Right lobe of liver (tissue), 6 donors: ENCODE data around the gene ARHGAP30. TPM values are rescaled to one million over a fixed set of nuclear protein-coding genes. Genes with fewer than 3 reads are reported as not detected.

Experiments
- ATAC-seq, 4 donors: fragments of 200-7000 bp; cut with Tn5 transposase; one replicate each; pipeline ENCODE4 v1.9.1; 2020; ENCODE audit warnings: mild to moderate bottlenecking in 4 of 4, moderate library complexity in 4 of 4
- DNase-seq, 3 donors: peaks; one replicate each; pipeline ENCODE4 v3.0.0-alpha.2; 2020
- H3K27ac ChIP-seq, 3 donors: fragments of 200-600 bp; one replicate each; pipeline ENCODE4 v1.8.0; 2022
- H3K27me3 ChIP-seq, 2 donors: fragments of 200-600 bp; one replicate each; pipeline ENCODE4 v1.8.0; 2022
- H3K36me3 ChIP-seq, 4 donors: fragments of 200-600 bp; sonication (generic) in 1 of 4; one replicate each; pipeline versions ENCODE4 v1.5.1 to v1.8.0; 2017 to 2022; ENCODE audit warnings: control low read depth in 1 of 4
- H3K4me1 ChIP-seq, 4 donors: fragments of 200-600 bp; sonication (generic) in 1 of 4; one replicate each; pipeline versions ENCODE4 v1.5.1 to v1.8.0; 2017 to 2022; ENCODE audit warnings: control low read depth in 1 of 4
- H3K4me3 ChIP-seq, 3 donors: fragments of 200-600 bp; one replicate each; pipeline ENCODE4 v1.8.0; 2022
- H3K9me3 ChIP-seq, 4 donors: fragments of 200-600 bp; sonication (generic) in 1 of 4; one replicate each; pipeline versions ENCODE4 v1.5.1 to v1.8.0; 2017 to 2022; ENCODE audit warnings: control low read depth in 1 of 4
- CTCF ChIP-seq, 4 donors: fragments of 200-600 bp in 3 of 4; fragments of 450-650 bp in 1 of 4; IDR thresholded peaks; one replicate each; pipeline versions ENCODE4 v1.5.1 to v1.8.0; 2016 to 2022; ENCODE audit warnings: antibody characterized with exemption in 4 of 4, mild to moderate bottlenecking in 2 of 4
- POLR2A ChIP-seq: fragments of 450-650 bp; IDR thresholded peaks from one replicate; pipeline ENCODE4 v1.6.1; 2017; ENCODE audit warnings: antibody characterized with exemption, mild to moderate bottlenecking
- WGBS: methylation state at CpG from one replicate; pipeline ENCODE4 v1.1.6; 2018; ENCODE audit warnings: low coverage, low lambda C conversion rate; ENCODE audit not compliant: insufficient coverage; ENCODE audit errors: missing lambda C conversion rate; 5-methylcytosine and 5-hydroxymethylcytosine counted together
- intact Hi-C, 2 donors: fragments of 100-400 bp; cut with DNase I; formaldehyde crosslinking; loops; one replicate each; pipeline versions ENCODE4 v1.11.2 to v1.14.1; 2022
- total RNA-seq, 6 experiments: library from RNA; depleted of rRNA in 2 of 6; stranded (reverse); fragments of >200 nt in 2 of 6; fragmentation: NEBNext Ultra II Directional in 3 of 6; extraction: Animal tissue kit (Norgen Biotek cat#: 25700) in 3 of 6; gene quantifications; one replicate each; pipeline versions ENCODE4 v1.1.0 to v1.2.4, GENCODE V29; 2016 to 2023
- donor health status: DM: no; HTN: yes; CAD: no.
- donor health status: DM: no; HTN: no; CAD: no.
- donor health status: DM: no; HTN: no; CAD: no.
- donor health status: DM: no; HTN: yes; CAD: no.
- donor health status: DM: no; HTN: yes; CAD: no.

The ARHGAP30 gene
- total RNA-seq, 6 experiments from 2014 or later: 2.8 to 7.4 (median 3.6) TPM

- DNase-seq: no peak
- Histone ChIP-seq H3K36me3 (no peaks in the 10 kb centered on the region), H3K9me3 (no peaks in the 10 kb centered on the region), H3K4me1 (no peaks in the 10 kb centered on the region), H3K27ac (no peak overlapping the region), H3K27me3 (no peaks in the 10 kb centered on the region), H3K4me3 (no peak overlapping the region)
- WGBS: 91% methylated on average over 7 of the region's 12 CpGs
- ATAC-seq: no peak
- TF ChIP-seq CTCF (IDR thresholded peaks at IDR 0.05): no peak
- no peak for TF ChIP-seq POLR2A
- intact Hi-C loops: loop anchor here in 1 of 2 donors (10.0 kb wide), 1 partner anchor 240 kb away; no protein-coding TSS in a partner anchor
Observed at GRCh38 chr1:161074676-161075368, 5.1 kb upstream of the ARHGAP30 start.

- no peaks in the 10 kb centered on the region for H3K9me3 ChIP-seq
- intact Hi-C loops: loop anchor here in 1 of 2 donors (10.0 kb wide), 1 partner anchor 239 kb away; no protein-coding TSS in a partner anchor
- no peak overlapping the region for H3K4me3 ChIP-seq
- ATAC-seq: no peak
- DNase-seq: no peak
- no peak overlapping the region for H3K27ac ChIP-seq
- no peak for TF ChIP-seq POLR2A
- no peak for TF ChIP-seq CTCF (IDR thresholded peaks at IDR 0.05)
- WGBS: no CpG with 5 or more reads among the region's 7 CpGs
- H3K27me3 ChIP-seq: no peaks in the 10 kb centered on the region
- no peaks in the 10 kb centered on the region for H3K36me3 ChIP-seq
- H3K4me1 ChIP-seq: no peaks in the 10 kb centered on the region
Observed at GRCh38 chr1:161073474-161074121, 3.9 kb upstream of the ARHGAP30 start.

- no peak overlapping the region for H3K4me3 ChIP-seq
- H3K36me3 ChIP-seq: no peaks in the 10 kb centered on the region
- intact Hi-C loops: loop anchor here in 1 of 2 donors (10.0 kb wide), 1 partner anchor 238 kb away; no protein-coding TSS in a partner anchor
- TF ChIP-seq CTCF (IDR thresholded peaks at IDR 0.05): no peak
- TF ChIP-seq POLR2A: no peak
- 93% methylated on average over 8 of the region's 19 CpGs for WGBS
- ATAC-seq (no peak), DNase-seq (no peak)
- H3K9me3 ChIP-seq: no peaks in the 10 kb centered on the region
- H3K4me1 ChIP-seq: no peaks in the 10 kb centered on the region
- H3K27me3 ChIP-seq: no peaks in the 10 kb centered on the region
- no peak overlapping the region for H3K27ac ChIP-seq
Observed at GRCh38 chr1:161072751-161073449, 3.2 kb upstream of the ARHGAP30 start.

DNA sequence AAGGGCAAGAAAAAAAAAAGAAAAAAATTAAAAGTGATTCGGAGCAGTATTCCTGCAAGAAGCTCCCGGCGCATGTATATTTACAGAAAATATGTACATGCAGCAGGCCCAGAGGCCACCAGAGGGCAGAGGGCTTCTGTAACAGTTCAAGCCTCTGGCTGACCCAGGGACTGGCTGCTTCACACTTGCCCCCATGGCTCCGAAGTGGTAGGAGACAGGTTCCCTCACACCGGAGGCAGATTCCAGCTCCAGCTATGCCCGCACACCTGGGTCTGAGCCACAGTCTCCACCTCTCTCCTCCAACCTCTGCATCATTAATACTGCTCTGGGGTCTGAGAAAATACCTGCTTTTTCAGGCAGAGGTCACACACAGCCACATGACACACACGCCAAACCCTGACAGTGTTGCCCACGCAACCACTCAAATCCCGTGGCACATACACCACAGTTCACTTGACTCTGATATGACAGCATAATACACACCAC is 2.2 kb upstream of the ARHGAP30 start:
- 18% methylated on average over 3 of the region's 9 CpGs for WGBS
- TF ChIP-seq POLR2A (no peak), CTCF (IDR thresholded peaks at IDR 0.05) (peak; percentile 47 to 55 (median 47))
- Histone ChIP-seq H3K4me3 (no peak overlapping the region), H3K9me3 (no peaks in the 10 kb centered on the region), H3K36me3 (no peaks in the 10 kb centered on the region), H3K27ac (no peak overlapping the region), H3K4me1 (no peaks in the 10 kb centered on the region), H3K27me3 (no peaks in the 10 kb centered on the region)
- DNase-seq (peak in 1 of 3 donors; percentile 65), ATAC-seq (peak; percentile 32 to 65 (median 46))
- intact Hi-C loops: loop anchor here in 1 of 2 donors (10.0 kb wide), 1 partner anchor 237 kb away; no protein-coding TSS in a partner anchor
